HepG2 (cell line): ENCODE measurements around the gene PLVAP. TPM values are rescaled to one million over a fixed set of nuclear protein-coding genes. Genes with fewer than 3 reads are reported as not detected.

ENCODE experiments used
- CHD2 ChIP-seq: IDR thresholded peaks from 2 replicates; pipeline ENCODE4 v1.6.1; 2011; ENCODE audit warnings: low read depth, low read length, improper control_type of control experiment
- CREB1 ChIP-seq, 2 experiments: fragments of 450-650 bp in 1 of 2; IDR thresholded peaks; 2 replicates each; pipeline ENCODE4 v1.6.1; 2016 to 2017; ENCODE audit warnings: control low read depth in 1 of 2, mild to moderate bottlenecking in 1 of 2, missing compliant biosample characterization in 1 of 2, missing genetic modification characterization in 1 of 2
- CSRNP1 ChIP-seq: sonication (generic); formaldehyde crosslinking; IDR thresholded peaks from 2 replicates; pipeline ENCODE4 v1.8.1; 2023; ENCODE audit warnings: mild to moderate bottlenecking, missing genetic modification reagents
- GTF3A ChIP-seq: sonication (generic); formaldehyde crosslinking; conservative IDR thresholded peaks from 2 replicates; pipeline ENCODE4 v1.4.0; 2020; ENCODE audit warnings: mild to moderate bottlenecking, missing genetic modification reagents
- HES4 ChIP-seq: sonication (generic); formaldehyde crosslinking; IDR thresholded peaks from 2 replicates; pipeline ENCODE4 v1.9.0; 2021; ENCODE audit warnings: mild to moderate bottlenecking, missing genetic modification reagents, borderline replicate concordance
- STAT6 ChIP-seq: sonication (generic); formaldehyde crosslinking; IDR thresholded peaks from 2 replicates; pipeline ENCODE4 v1.4.0; 2020; ENCODE audit warnings: missing genetic modification reagents, mild to moderate bottlenecking, borderline replicate concordance
- TBX2 ChIP-seq: sonication (generic); formaldehyde crosslinking; IDR thresholded peaks from 2 replicates; pipeline ENCODE4 v1.5.0; 2020; ENCODE audit warnings: missing genetic modification reagents, mild to moderate bottlenecking, borderline replicate concordance
- TRAFD1 ChIP-seq: sonication (generic); formaldehyde crosslinking; IDR thresholded peaks from 2 replicates; pipeline ENCODE4 v1.5.1; 2020; ENCODE audit warnings: missing genetic modification reagents, mild to moderate bottlenecking, borderline replicate concordance
- YEATS4 ChIP-seq: sonication (generic); formaldehyde crosslinking; IDR thresholded peaks from 2 replicates; pipeline ENCODE4 v1.4.0; 2020; ENCODE audit warnings: missing genetic modification reagents, borderline replicate concordance
- ZIK1 ChIP-seq: sonication (generic); formaldehyde crosslinking; IDR thresholded peaks from 2 replicates; pipeline ENCODE4 v1.5.0; 2020; ENCODE audit warnings: mild to moderate bottlenecking, low read depth, missing genetic modification reagents, borderline replicate concordance
- ZNF382 ChIP-seq: sonication (generic); formaldehyde crosslinking; IDR thresholded peaks from 2 replicates; pipeline ENCODE4 v1.5.0; 2020; ENCODE audit warnings: missing genetic modification reagents, mild to moderate bottlenecking, borderline replicate concordance
- ZNF670 ChIP-seq: sonication (generic); formaldehyde crosslinking; IDR thresholded peaks from 2 replicates; pipeline ENCODE4 v1.8.0; 2022; ENCODE audit warnings: mild to moderate bottlenecking, missing genetic modification reagents, borderline replicate concordance
- ZNF790 ChIP-seq: sonication (generic); formaldehyde crosslinking; IDR thresholded peaks from 2 replicates; pipeline ENCODE4 v1.8.0; 2022; ENCODE audit warnings: missing genetic modification reagents, mild to moderate bottlenecking, borderline replicate concordance
- polyA plus RNA-seq, 8 experiments: library from polyadenylated mRNA; depleted of rRNA in 3 of 8; stranded (reverse) in 7 of 8; unstranded in 1 of 8; fragments of >200 nt; fragmentation: Illumina TruSeq in 4 of 8; extraction: Trizol in 4 of 8; gene quantifications; 2 replicates each; pipeline versions ENCODE4 v1.2.1 to v1.2.3, GENCODE V29; 2011 to 2016; ENCODE audit warnings: low read depth in 4 of 8, missing spikeins in 1 of 8, mixed read lengths in 1 of 8; ENCODE audit not compliant: insufficient read depth in 1 of 8
- total RNA-seq, 5 experiments: library from RNA; depleted of rRNA; stranded (reverse); fragments of >200 nt; fragmentation: Illumina TruSeq; extraction: Trizol; gene quantifications; 2 replicates each; pipeline ENCODE4 v1.2.3, GENCODE V29; 2016; ENCODE audit warnings: low read depth in 1 of 5
- TF ChIP-seq, protein P1 (sequence below): sonication (generic); formaldehyde crosslinking; IDR thresholded peaks from 2 replicates; pipeline ENCODE4 v1.8.1; 2023; ENCODE audit warnings: mild to moderate bottlenecking, moderate library complexity, missing genetic modification reagents
- TF ChIP-seq, protein P2 (sequence below): sonication (generic); formaldehyde crosslinking; IDR thresholded peaks from 2 replicates; pipeline ENCODE4 v1.9.0; 2021; ENCODE audit warnings: missing genetic modification reagents, mild to moderate bottlenecking, borderline replicate concordance

PLVAP gene
- total and polyA plus RNA-seq, 2 of the 13 experiments (the other 11 are each of a cell fraction or from before 2014, with no cell fraction given): 0.26 TPM; not detected in 1

GRCh38 chr19:17337675-17338432 lies 39.3 kb downstream of the PLVAP start (continued):
- TF ChIP-seq STAT6 (CRISPR knock-in tag): no peak
- peak; percentile 17; the same call in 1 of the 2 replicates for TF ChIP-seq YEATS4 (CRISPR knock-in tag)
- TF ChIP-seq CHD2: peak; percentile 73
- no peak for TF ChIP-seq ZNF670 (CRISPR knock-in tag)
- no peak for TF ChIP-seq GTF3A (CRISPR knock-in tag)
- TF ChIP-seq CREB1 (IDR thresholded peaks at IDR 0.05): no peak
- TF ChIP-seq CREB1 (CRISPR knock-in tag; IDR thresholded peaks at IDR 0.05): no peak
- TF ChIP-seq, protein P1, sequence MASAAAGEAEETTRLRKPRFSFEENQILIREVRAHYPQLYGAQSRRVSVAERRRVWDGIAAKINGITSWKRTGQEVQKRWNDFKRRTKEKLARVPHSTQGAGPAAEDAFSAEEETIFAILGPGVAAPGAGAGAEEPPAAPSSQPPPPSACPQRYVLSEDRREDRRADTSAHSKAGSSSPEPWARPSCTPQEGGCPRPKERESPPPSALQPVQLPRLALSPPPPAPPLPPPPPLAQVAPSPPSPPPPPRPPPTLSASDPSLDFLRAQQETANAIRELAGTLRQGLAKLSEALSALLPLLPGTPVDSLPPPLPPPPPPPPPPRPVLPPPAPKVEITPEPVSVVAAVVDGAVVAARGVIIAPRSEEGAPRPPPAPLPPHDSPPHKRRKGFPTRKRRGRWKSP: no peak
- TF ChIP-seq TRAFD1: no peak
- no peak for TF ChIP-seq ZNF382 (CRISPR knock-in tag)
- TF ChIP-seq TBX2 (CRISPR knock-in tag): no peak
- TF ChIP-seq ZIK1: no peak
- TF ChIP-seq, protein P2, sequence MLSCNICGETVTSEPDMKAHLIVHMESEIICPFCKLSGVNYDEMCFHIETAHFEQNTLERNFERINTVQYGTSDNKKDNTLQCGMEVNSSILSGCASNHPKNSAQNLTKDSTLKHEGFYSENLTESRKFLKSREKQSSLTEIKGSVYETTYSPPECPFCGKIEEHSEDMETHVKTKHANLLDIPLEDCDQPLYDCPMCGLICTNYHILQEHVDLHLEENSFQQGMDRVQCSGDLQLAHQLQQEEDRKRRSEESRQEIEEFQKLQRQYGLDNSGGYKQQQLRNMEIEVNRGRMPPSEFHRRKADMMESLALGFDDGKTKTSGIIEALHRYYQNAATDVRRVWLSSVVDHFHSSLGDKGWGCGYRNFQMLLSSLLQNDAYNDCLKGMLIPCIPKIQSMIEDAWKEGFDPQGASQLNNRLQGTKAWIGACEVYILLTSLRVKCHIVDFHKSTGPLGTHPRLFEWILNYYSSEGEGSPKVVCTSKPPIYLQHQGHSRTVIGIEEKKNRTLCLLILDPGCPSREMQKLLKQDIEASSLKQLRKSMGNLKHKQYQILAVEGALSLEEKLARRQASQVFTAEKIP (CRISPR knock-in tag): no peak
- TF ChIP-seq HES4 (CRISPR knock-in tag): 0 out of 2 replicates have a peak, but pooled peaks have one; percentile 51
- no peak for TF ChIP-seq ZNF790 (CRISPR knock-in tag)
- TF ChIP-seq CSRNP1 (CRISPR knock-in tag): peak; percentile 4; the same call in 1 of the 2 replicates
